Esophagus muscularis mucosa (tissue), 4 donors: Measurements from ENCODE around the gene KAZN.

Experiments
- EP300 ChIP-seq: sonication (generic); formaldehyde crosslinking; IDR thresholded peaks from one replicate; pipeline ENCODE4 v1.6.1; 2017; ENCODE audit warnings: antibody characterized with exemption
- POLR2A ChIP-seq: fragments of 450-650 bp; IDR thresholded peaks from one replicate; pipeline ENCODE4 v1.6.1; 2017; ENCODE audit warnings: antibody characterized with exemption, moderate library complexity, mild to moderate bottlenecking, low read depth
- TF ChIP-seq, protein P1 (sequence below), 3 experiments: fragments of 200-600 bp in 2 of 3; fragments of 450-650 bp in 1 of 3; sonication (generic) in 2 of 3; IDR thresholded peaks; one replicate each; pipeline ENCODE4 v1.5.1; 2017 to 2019; ENCODE audit warnings: antibody characterized with exemption in 3 of 3, mild to moderate bottlenecking in 2 of 3, moderate library complexity in 1 of 3

DNA sequence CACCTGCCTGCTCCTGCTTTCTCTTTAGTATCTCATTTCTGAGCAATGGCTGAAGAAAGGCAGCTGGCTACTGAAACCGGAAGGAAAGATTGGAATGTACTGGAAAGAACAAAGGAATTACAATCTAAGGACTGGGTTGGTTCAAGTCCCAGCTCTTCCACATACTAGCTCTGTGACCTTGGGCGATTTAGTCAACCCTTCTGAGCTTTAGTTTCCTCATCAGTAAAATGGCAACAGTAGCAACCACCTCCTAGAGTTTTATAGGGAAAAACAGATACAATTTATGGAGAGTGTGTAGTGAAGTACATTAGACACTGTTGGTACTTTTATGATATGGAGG lies 158.8 kb downstream of the KAZN start:
- TF ChIP-seq, protein P1, sequence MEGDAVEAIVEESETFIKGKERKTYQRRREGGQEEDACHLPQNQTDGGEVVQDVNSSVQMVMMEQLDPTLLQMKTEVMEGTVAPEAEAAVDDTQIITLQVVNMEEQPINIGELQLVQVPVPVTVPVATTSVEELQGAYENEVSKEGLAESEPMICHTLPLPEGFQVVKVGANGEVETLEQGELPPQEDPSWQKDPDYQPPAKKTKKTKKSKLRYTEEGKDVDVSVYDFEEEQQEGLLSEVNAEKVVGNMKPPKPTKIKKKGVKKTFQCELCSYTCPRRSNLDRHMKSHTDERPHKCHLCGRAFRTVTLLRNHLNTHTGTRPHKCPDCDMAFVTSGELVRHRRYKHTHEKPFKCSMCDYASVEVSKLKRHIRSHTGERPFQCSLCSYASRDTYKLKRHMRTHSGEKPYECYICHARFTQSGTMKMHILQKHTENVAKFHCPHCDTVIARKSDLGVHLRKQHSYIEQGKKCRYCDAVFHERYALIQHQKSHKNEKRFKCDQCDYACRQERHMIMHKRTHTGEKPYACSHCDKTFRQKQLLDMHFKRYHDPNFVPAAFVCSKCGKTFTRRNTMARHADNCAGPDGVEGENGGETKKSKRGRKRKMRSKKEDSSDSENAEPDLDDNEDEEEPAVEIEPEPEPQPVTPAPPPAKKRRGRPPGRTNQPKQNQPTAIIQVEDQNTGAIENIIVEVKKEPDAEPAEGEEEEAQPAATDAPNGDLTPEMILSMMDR (IDR thresholded peaks at IDR 0.05) = no peak
- TF ChIP-seq POLR2A (no peak), EP300 (no peak)
